Embryonic facial prominence (tissue), 1 donor: ENCODE data around the gene ADRM1.
A peak's percentile ranks its signal among the peaks of the same experiment; 100 is the strongest.

Source experiments
- DNase-seq: peaks from one replicate; pipeline ENCODE4 v3.0.0-alpha.2; 2016; ENCODE audit errors: extremely low spot score

ADRM1 gene, protein sequence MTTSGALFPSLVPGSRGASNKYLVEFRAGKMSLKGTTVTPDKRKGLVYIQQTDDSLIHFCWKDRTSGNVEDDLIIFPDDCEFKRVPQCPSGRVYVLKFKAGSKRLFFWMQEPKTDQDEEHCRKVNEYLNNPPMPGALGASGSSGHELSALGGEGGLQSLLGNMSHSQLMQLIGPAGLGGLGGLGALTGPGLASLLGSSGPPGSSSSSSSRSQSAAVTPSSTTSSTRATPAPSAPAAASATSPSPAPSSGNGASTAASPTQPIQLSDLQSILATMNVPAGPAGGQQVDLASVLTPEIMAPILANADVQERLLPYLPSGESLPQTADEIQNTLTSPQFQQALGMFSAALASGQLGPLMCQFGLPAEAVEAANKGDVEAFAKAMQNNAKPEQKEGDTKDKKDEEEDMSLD

GRCh38 chr20:62302341-62303061, at the start of gene ADRM1:
Gene ADRM1 (plus strand): TSS chr20:62302997. CDS start chr20:62303569, 572 bp downstream.
- peak; percentile 89 for DNase-seq

DNA sequence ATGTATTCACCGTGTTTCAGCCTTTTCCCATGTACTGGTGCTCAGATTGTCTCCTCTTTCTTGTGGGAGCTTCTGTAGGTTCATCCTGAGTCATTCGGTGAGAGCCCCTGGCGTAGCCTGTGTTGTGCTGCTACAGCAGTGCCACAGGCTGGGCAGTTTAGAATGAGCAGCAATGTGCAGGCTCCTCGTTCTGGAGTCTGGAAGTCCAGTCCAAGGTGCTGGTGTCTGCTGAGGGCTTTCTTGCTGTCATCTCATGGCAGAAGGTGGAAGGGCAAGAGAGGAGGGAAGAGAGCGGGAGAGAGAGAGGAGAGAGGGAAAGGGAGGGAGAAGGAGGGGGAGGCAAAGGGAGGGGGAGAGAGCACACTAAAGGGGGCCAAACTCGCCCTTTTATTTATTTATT, 49.4 kb upstream of the ADRM1 start:
- DNase-seq: no peak

- no peak for DNase-seq
Observed at GRCh38 chr20:62254021-62254724, 48.6 kb upstream of the ADRM1 start.

DNA sequence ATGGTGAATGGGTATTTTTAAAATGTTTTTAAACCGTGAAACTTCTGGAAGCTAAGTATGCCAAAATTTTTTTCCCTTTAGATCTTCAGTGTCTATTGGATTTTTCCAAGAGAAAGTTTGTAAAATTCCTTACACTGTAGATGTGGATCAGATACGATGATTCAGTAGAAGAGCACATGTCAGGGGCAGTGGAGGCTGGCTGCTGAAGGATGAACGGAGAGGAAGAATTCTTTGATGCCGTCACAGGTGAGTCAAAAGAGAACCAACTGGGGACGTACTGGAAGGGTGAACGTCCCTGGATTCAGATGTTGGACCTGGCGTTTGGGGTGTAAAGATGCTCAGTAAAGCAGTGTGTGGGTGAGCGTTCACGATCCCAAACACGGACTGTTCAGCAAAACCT, 46.8 kb upstream of the ADRM1 start:
- no peak for DNase-seq

GRCh38 chr20:62258499-62259293, 44.1 kb upstream of the ADRM1 start:
- no peak for DNase-seq

DNA sequence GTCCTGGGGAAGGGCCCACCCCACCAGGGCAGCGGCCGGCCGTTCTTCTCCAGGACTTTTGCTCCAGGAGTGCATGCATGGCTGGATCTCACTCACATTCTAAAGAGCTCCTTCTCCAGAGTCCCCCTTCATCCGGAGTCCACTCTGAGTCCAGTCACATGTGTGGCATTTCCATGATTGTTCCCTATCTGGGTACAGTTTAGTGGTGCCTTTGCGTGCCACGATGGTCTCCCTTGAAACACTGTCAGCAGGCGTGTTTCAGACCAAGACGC, 43.6 kb upstream of the ADRM1 start:
- no peak for DNase-seq

GRCh38 chr20:62262064-62262463, 40.7 kb upstream of the ADRM1 start:
- no peak for DNase-seq

DNA sequence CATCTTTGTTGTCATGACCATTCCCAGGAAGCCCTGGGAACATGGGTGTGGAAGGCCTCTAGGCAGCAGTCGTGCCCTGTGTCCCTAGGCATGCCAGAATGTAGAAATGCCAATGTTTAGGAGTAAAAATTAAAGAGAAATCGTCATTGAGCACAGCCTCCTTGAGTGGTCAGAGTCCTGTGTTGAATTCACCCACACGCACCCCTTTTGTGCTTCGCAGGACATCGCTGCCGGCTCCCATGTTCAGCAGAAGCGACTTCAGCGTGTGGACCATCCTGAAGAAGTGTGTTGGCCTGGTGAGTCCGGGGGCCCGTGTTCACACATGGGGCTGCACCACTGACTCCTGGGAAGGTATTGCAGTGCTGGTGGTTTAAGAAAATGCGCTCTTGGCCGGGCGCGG, 39.4 kb upstream of the ADRM1 start:
- DNase-seq: no peak

GRCh38 chr20:62265365-62265764, 37.4 kb upstream of the ADRM1 start:
- DNase-seq: no peak

DNA sequence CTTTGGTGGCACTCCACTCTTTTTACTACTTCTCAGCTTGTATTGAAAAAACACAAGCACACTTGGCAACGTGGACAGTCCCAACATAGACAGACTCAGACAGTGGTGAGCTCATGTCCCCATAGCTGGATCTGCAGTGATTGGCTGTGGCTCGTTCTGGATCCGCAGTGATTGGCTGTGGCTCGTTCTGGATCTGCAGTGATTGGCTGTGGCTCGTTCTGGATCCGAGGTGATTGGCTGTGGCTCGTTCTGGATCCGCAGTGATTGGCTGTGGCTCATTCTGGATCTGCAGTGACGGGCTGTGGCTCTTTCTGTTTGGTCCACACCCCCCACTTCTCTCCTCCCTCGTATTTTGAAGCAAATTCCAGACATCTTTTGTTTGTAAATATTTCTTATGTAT, 36.5 kb upstream of the ADRM1 start:
- no peak for DNase-seq

DNA sequence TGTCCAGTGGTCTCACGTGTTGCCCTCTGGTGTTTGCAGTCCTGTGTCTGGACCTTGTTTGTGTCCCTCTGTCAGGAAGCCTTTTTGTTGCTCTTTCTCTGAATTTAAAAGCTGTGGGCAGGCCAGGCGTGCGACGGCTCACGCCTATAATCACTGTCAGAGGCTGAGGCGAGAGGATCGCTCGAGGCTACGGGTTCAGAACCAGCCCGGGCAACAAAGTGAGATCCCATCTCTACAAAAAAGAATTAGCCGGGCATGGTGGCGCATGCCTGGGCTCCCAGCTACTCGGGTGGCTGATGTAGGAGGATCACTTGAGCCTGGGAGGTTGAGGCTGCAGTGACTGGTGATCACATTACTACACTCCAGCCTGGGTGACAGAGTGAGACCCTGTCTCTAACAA, 35.9 kb upstream of the ADRM1 start:
- DNase-seq: no peak

GRCh38 chr20:62267543-62267942, 35.3 kb upstream of the ADRM1 start:
- DNase-seq: no peak

GRCh38 chr20:62268228-62268900, 34.4 kb upstream of the ADRM1 start:
- DNase-seq: no peak

- no peak for DNase-seq
Observed at GRCh38 chr20:62269378-62269777, 33.4 kb upstream of the ADRM1 start.

- no peak for DNase-seq
Observed at GRCh38 chr20:62269871-62270270, 32.9 kb upstream of the ADRM1 start.

DNA sequence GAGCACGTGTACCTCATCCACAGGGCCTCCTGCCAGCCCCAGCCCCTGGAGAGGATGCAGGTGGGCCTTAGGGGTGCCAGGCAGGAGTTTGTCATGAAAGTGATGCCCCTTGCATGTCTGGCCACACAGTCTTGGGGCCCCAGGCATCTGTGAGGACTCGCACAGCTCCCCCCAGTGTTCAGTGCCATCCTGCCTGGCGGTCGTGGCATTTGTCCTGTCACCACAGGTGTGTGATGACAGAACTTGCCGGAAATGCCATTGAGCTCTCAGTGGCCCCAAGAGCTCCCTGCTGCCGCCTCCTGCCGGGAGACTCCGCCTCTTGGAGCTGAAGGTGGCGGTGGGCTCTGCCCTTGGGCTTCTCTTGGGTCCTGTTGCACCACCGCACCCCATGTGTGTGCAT, 30.6 kb upstream of the ADRM1 start:
- DNase-seq: no peak

- DNase-seq: no peak
Observed at GRCh38 chr20:62273416-62273815, 29.4 kb upstream of the ADRM1 start.

GRCh38 chr20:62274332-62274950, 28.4 kb upstream of the ADRM1 start:
- DNase-seq: no peak

DNA sequence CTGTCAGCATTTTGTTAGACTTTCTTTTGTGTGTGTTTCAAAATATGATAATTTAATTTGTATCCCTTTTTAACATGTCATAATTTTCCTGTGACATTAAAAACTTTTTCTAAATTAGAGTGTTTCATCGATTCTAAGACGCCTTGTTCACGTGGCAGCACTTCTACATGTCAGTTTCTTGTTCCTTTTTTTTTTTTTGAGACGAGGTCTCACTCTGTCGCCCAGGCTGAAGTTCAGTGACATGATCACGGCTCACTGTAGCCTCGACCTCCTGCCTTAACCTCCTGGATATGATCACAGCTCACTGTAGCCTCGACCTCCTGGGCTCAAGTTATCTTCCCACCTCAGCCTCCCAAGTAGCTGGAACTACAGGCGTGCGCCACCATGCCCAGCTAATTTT, 27.6 kb upstream of the ADRM1 start:
- DNase-seq: no peak

DNA sequence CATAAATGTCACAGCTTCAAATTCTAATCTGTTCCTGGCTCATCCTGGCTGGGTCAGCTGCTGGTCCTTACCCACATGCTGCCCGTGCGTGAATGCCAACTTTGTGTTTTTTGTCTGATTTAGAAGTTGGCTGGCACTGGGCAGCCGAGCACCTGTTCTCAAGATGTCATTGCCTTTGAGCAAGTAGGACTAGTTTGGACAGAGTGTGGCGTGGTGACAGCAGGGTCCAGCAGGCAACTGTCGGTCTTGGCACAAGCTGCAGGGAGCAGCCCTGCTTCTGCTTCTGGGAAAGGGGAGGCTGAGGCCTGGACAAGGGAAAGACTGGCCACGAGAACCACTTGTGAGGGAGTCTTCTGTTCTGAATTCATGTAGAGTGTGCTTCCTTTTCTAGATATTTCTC, 26.4 kb upstream of the ADRM1 start:
- DNase-seq: no peak

GRCh38 chr20:62277253-62277652, 25.5 kb upstream of the ADRM1 start:
- DNase-seq: no peak
